GM12865 (cell line): ENCODE results near the gene PIP4K2A.

ENCODE experiments used
- DNase-seq: peaks from one replicate; pipeline ENCODE4 v3.0.0; 2010; ENCODE audit warnings: low read depth
- H3K4me3 ChIP-seq: 2 replicates; pipeline ENCODE4 v1.5.1; 2011; ENCODE audit warnings: mild to moderate bottlenecking, low read depth, low read length, control low read depth
- CTCF ChIP-seq: IDR thresholded peaks from 2 replicates; pipeline ENCODE4 v1.5.1; 2011; ENCODE audit warnings: low read length, control low read depth, low read depth, inconsistent platforms; ENCODE audit not compliant: insufficient read depth; ENCODE audit errors: missing control alignments

Gene PIP4K2A

DNA sequence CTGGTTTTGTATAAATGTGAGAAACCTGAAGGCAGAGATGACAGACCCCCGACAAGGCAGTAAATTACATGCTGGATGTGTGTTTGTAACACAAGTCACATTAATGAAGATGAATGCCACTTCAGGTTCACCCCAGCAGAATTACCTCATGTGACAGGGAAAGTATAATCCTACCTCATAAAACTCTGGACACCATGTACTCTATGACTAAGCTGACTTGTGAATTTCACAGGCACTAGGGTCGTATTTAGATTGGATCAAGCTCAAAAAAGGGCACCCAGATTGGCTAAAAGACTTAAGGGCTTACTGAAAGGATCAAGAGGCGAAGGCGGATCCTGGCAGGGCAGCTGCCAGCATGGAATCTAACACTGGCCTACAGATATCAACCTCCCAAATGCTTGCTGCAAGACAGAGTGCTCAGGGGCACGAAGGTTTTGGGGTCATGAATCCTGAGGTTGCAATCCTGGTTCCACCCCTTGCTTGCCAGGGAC is 161.4 kb downstream of the PIP4K2A start:
- no peak for TF ChIP-seq CTCF
- no peak for DNase-seq
- H3K4me3 ChIP-seq: no peak overlapping the region

GRCh38 chr10:22551681-22552365 is 162.6 kb downstream of the PIP4K2A start:
- no peak for TF ChIP-seq CTCF
- no peak overlapping the region for H3K4me3 ChIP-seq
- no peak for DNase-seq

DNA sequence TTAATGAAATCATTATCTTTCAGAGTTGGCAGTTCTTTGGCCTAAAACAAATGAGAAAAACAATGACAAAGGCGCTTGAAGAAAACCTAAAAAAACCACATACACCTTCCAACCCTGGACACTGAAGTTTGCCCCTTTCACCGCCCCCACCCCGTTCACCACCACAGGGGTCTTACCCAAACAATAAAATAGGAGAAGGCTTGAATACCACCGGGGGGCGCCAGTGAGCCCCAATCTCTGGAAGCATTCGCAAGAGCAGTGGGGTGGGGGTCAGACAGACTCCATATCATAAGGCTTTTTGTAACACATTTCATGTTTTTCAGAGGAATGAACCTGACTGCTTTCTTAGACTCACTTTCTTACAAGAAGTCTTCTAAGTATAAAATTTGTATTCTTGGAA is 163.6 kb downstream of the PIP4K2A start:
- no peak overlapping the region for H3K4me3 ChIP-seq
- peak; percentile 45 for TF ChIP-seq CTCF
- peak; percentile 62 for DNase-seq

DNA sequence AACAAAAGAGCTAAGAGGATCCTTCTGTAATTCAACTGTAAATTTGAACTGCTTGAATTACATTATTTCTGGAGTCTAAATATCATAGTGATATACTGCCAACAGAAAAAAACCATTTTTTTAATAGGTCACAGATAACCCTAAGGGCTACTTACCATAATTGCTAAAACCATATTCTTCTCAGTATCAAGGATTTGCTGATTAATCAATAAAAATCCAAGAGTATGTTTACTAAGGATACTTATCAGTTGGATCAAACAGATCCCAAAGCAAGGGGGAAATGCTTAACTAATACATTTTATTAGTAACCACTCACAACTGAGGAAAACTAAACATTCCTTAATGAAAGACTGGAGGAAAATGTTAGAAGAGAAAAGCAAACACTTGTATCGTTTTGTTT is 166.0 kb downstream of the PIP4K2A start:
- no peak overlapping the region for H3K4me3 ChIP-seq
- TF ChIP-seq CTCF: no peak
- no peak for DNase-seq

GRCh38 chr10:22545643-22546042 is 168.7 kb downstream of the PIP4K2A start:
- no peak for DNase-seq

GRCh38 chr10:22544325-22545068 is 169.9 kb downstream of the PIP4K2A start:
- no peak for DNase-seq
- no peak for TF ChIP-seq CTCF
- H3K4me3 ChIP-seq: no peak overlapping the region

More at GRCh38 chr10:22545643-22546042, 168.7 kb downstream of the PIP4K2A start:
- no peak overlapping the region for H3K4me3 ChIP-seq
- no peak for TF ChIP-seq CTCF
